ENCODE measurements around the gene DMTF1.

DMTF1 gene

GRCh38 chr7:87216701-87217508, 64.7 kb downstream of the DMTF1 start:
- no peaks in the 10 kb centered on the region for H3K9me3 ChIP-seq (ENCODE audit: insufficient read depth, low read length)
- H2AFZ ChIP-seq (ENCODE audit: low read depth, low read length, severe bottlenecking): no peak overlapping the region
- no peaks in the 10 kb centered on the region for H3K27me3 ChIP-seq (ENCODE audit: low read length)
- peak overlapping the region; percentile 93 for H3K27ac ChIP-seq (ENCODE audit: low read depth, low read length)
- peaks cover 56% of the 10 kb centered on the region for H3F3A ChIP-seq (ENCODE audit: insufficient read depth)
- peak overlapping the region; percentile 91 for H3K4me3 ChIP-seq (ENCODE audit: insufficient read depth, low read length, poor library complexity, severe bottlenecking)
- TF ChIP-seq, protein P1, sequence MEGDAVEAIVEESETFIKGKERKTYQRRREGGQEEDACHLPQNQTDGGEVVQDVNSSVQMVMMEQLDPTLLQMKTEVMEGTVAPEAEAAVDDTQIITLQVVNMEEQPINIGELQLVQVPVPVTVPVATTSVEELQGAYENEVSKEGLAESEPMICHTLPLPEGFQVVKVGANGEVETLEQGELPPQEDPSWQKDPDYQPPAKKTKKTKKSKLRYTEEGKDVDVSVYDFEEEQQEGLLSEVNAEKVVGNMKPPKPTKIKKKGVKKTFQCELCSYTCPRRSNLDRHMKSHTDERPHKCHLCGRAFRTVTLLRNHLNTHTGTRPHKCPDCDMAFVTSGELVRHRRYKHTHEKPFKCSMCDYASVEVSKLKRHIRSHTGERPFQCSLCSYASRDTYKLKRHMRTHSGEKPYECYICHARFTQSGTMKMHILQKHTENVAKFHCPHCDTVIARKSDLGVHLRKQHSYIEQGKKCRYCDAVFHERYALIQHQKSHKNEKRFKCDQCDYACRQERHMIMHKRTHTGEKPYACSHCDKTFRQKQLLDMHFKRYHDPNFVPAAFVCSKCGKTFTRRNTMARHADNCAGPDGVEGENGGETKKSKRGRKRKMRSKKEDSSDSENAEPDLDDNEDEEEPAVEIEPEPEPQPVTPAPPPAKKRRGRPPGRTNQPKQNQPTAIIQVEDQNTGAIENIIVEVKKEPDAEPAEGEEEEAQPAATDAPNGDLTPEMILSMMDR (IDR thresholded peaks at IDR 0.05; ENCODE audit: insufficient read depth, low read length, poor library complexity, severe bottlenecking): no peak
- no peak for TF ChIP-seq EZH2phosphoT487 (conservative IDR thresholded peaks at IDR 0.05; ENCODE audit: low read length)
- H3K9ac ChIP-seq (ENCODE audit: low read length): peak overlapping the region; percentile 88
- no peaks in the 10 kb centered on the region for H3K9me2 ChIP-seq (replicated peaks; ENCODE audit: insufficient read depth, low read length)
- peaks cover 25% of the 10 kb centered on the region for H4K20me1 ChIP-seq (ENCODE audit: low read depth, low read length)
- peaks cover 79% of the 10 kb centered on the region for H3K79me2 ChIP-seq (ENCODE audit: insufficient read depth, low read length)
- H3K4me2 ChIP-seq (ENCODE audit: low read depth, low read length, poor library complexity, severe bottlenecking): peak overlapping the region; percentile 94
- H3K36me3 ChIP-seq (ENCODE audit: low read length): peaks cover 22% of the 10 kb centered on the region

DNA sequence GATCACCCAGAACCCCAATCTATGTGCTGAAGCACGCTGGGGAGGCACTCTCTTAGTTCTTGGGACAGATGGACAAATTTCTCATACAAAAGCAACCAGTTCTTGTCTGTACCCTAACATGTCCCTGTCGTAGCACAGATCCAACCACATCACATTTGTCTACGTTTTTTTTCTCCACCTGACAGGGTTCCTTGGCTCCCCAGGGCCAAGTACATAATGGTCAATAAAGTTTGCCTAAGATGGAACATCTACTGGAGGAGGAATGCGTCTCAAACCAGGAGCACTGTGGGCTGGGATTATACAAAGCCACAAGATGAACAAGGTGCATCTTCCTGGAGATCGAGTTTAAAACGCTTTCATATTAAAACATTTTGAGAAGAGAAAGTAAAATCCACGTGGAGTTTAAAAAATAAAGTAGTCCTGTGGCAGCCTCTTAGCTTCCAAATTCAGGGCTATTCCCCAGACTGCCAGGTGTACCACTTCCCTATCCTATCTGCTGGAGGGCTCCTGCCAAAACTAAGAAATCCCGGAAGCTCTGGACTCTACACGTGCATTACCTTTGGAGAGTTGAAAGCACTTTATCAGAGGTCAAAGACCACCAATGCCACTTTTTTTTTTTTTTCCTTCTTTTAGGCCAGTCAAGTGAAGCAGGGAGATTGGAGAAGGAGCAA, 65.9 kb downstream of the DMTF1 start:
- H3K36me3 ChIP-seq (ENCODE audit: low read length): peaks cover 12% of the 10 kb centered on the region
- H3K79me2 ChIP-seq (ENCODE audit: insufficient read depth, low read length): peaks cover 66% of the 10 kb centered on the region
- H3K9ac ChIP-seq (ENCODE audit: low read length): peak overlapping the region; percentile 88

GRCh38 chr7:87218796-87219544, 66.7 kb downstream of the DMTF1 start:
- Histone ChIP-seq H3K4me3 (ENCODE audit: insufficient read depth, low read length, poor library complexity, severe bottlenecking) (peak overlapping the region; percentile 91), H3K36me3 (ENCODE audit: low read length) (peaks cover 10% of the 10 kb centered on the region), H3F3A (ENCODE audit: insufficient read depth) (peaks cover 53% of the 10 kb centered on the region), H3K79me2 (ENCODE audit: insufficient read depth, low read length) (peaks cover 58% of the 10 kb centered on the region), H3K27me3 (ENCODE audit: low read length) (no peaks in the 10 kb centered on the region), H2AFZ (ENCODE audit: low read depth, low read length, severe bottlenecking) (no peak overlapping the region), H4K20me1 (ENCODE audit: low read depth, low read length) (peaks cover 10% of the 10 kb centered on the region; the same call in 1 of the 2 replicates), H3K4me2 (ENCODE audit: low read depth, low read length, poor library complexity, severe bottlenecking) (peak overlapping the region; percentile 94), H3K9me3 (ENCODE audit: insufficient read depth, low read length) (no peaks in the 10 kb centered on the region), H3K27ac (ENCODE audit: low read depth, low read length) (peak overlapping the region; percentile 93), H3K9ac (ENCODE audit: low read length) (peak overlapping the region; percentile 88), H3K9me2 (replicated peaks; ENCODE audit: insufficient read depth, low read length) (no peaks in the 10 kb centered on the region)
- no peak for TF ChIP-seq EZH2phosphoT487 (conservative IDR thresholded peaks at IDR 0.05; ENCODE audit: low read length)
- TF ChIP-seq, protein P1 (IDR thresholded peaks at IDR 0.05; ENCODE audit: insufficient read depth, low read length, poor library complexity, severe bottlenecking): no peak

More for the DNA sequence above, 65.9 kb downstream of the DMTF1 start:
- Histone ChIP-seq H4K20me1 (ENCODE audit: low read depth, low read length) (peaks cover 15% of the 10 kb centered on the region; the same call in 1 of the 2 replicates), H3K9me3 (ENCODE audit: insufficient read depth, low read length) (no peaks in the 10 kb centered on the region), H3K27ac (ENCODE audit: low read depth, low read length) (peak overlapping the region; percentile 93), H3K4me3 (ENCODE audit: insufficient read depth, low read length, poor library complexity, severe bottlenecking) (peak overlapping the region; percentile 91), H2AFZ (ENCODE audit: low read depth, low read length, severe bottlenecking) (no peak overlapping the region), H3F3A (ENCODE audit: insufficient read depth) (peaks cover 56% of the 10 kb centered on the region), H3K27me3 (ENCODE audit: low read length) (no peaks in the 10 kb centered on the region), H3K4me2 (ENCODE audit: low read depth, low read length, poor library complexity, severe bottlenecking) (peak overlapping the region; percentile 94), H3K9me2 (replicated peaks; ENCODE audit: insufficient read depth, low read length) (no peaks in the 10 kb centered on the region)
- TF ChIP-seq EZH2phosphoT487 (conservative IDR thresholded peaks at IDR 0.05; ENCODE audit: low read length): no peak
- TF ChIP-seq, protein P1 (IDR thresholded peaks at IDR 0.05; ENCODE audit: insufficient read depth, low read length, poor library complexity, severe bottlenecking): no peak

All from SU-DHL-6 (cell line).